Neural progenitor cell (in vitro differentiated cells): ENCODE results near the gene CHDH. TPM values are rescaled to one million over a fixed set of nuclear protein-coding genes. Genes with fewer than 3 reads are reported as not detected.

ENCODE experiments used
- DNase-seq: peaks from one replicate; pipeline ENCODE4 v3.0.0-alpha.2; 2016; ENCODE audit warnings: low spot score
- H2AFZ ChIP-seq: fragments of 200-600 bp; sonication (generic); replicated peaks from 2 replicates; pipeline ENCODE4 v1.6.1; 2016; ENCODE audit warnings: antibody characterized with exemption
- H3F3A ChIP-seq: fragments of 200-600 bp; sonication (generic); 2 replicates; pipeline ENCODE4 v1.6.1; 2016; ENCODE audit warnings: antibody characterized with exemption, low read depth
- H3K27ac ChIP-seq: fragments of 200-600 bp; sonication (generic); 2 replicates; pipeline ENCODE4 v1.5.1; 2016; ENCODE audit warnings: mild to moderate bottlenecking
- H3K27me3 ChIP-seq: fragments of 200-600 bp; sonication (generic); 2 replicates; pipeline ENCODE4 v1.6.1; 2016; ENCODE audit warnings: mild to moderate bottlenecking, moderate library complexity
- H3K36me3 ChIP-seq: fragments of 200-600 bp; sonication (generic); 2 replicates; pipeline ENCODE4 v1.5.1; 2016
- H3K4me1 ChIP-seq: fragments of 200-600 bp; sonication (generic); 2 replicates; pipeline ENCODE4 v1.6.1; 2016; ENCODE audit warnings: mixed run types
- H3K4me2 ChIP-seq: fragments of 200-600 bp; sonication (generic); 2 replicates; pipeline ENCODE4 v1.6.1; 2016
- H3K4me3 ChIP-seq: fragments of 200-600 bp; sonication (generic); 2 replicates; pipeline ENCODE4 v1.5.1; 2016
- H3K79me2 ChIP-seq: fragments of 200-600 bp; sonication (generic); 2 replicates; pipeline ENCODE4 v1.6.1; 2016; ENCODE audit warnings: low read depth
- H3K9ac ChIP-seq: fragments of 200-600 bp; sonication (generic); 2 replicates; pipeline ENCODE4 v1.6.1; 2016
- H3K9me3 ChIP-seq: fragments of 200-600 bp; sonication (generic); 2 replicates; pipeline ENCODE4 v1.5.1; 2016; ENCODE audit warnings: low read depth
- H4K20me1 ChIP-seq: fragments of 200-600 bp; sonication (generic); 2 replicates; pipeline ENCODE4 v1.6.1; 2016; ENCODE audit warnings: low read depth
- H3K27ac Mint-ChIP-seq: 3 replicates; pipeline ENCODE4 v1.8.0; 2021; ENCODE audit warnings: mixed read lengths
- H3K27me3 Mint-ChIP-seq: 2 replicates; pipeline ENCODE4 v1.8.0; 2022; ENCODE audit warnings: low read depth, mild to moderate bottlenecking, inconsistent platforms, moderate library complexity, mixed read lengths; ENCODE audit not compliant: insufficient read depth
- H3K36me3 Mint-ChIP-seq: 3 replicates; pipeline ENCODE4 v1.8.0; 2021; ENCODE audit warnings: mixed read lengths
- H3K4me1 Mint-ChIP-seq: 3 replicates; pipeline ENCODE4 v1.8.0; 2021; ENCODE audit warnings: mixed read lengths
- H3K4me3 Mint-ChIP-seq: 3 replicates; pipeline ENCODE4 v1.8.0; 2021; ENCODE audit warnings: mild to moderate bottlenecking, moderate library complexity, mixed read lengths
- H3K9me3 Mint-ChIP-seq: 3 replicates; pipeline ENCODE4 v1.8.0; 2020; ENCODE audit warnings: mixed read lengths
- EZH2 ChIP-seq: fragments of 200-600 bp; sonication (generic); IDR thresholded peaks from 2 replicates; pipeline ENCODE4 v1.6.1; 2017; ENCODE audit warnings: antibody characterized with exemption, mild to moderate bottlenecking, moderate library complexity
- EZH2phosphoT487 ChIP-seq: fragments of 200-600 bp; sonication (generic); IDR thresholded peaks from 2 replicates; pipeline ENCODE4 v1.6.1; 2017; ENCODE audit warnings: antibody characterized with exemption
- total RNA-seq: library from RNA; depleted of rRNA; stranded (reverse); fragments of >200 nt; gene quantifications from 2 replicates; pipeline ENCODE4 v1.2.3, GENCODE V29; 2015; ENCODE audit warnings: low replicate concordance
- TF ChIP-seq, protein P1 (sequence below): fragments of 200-600 bp; sonication (generic); IDR thresholded peaks from 2 replicates; pipeline ENCODE4 v1.5.1; 2017; ENCODE audit warnings: antibody characterized with exemption, mild to moderate bottlenecking

Gene CHDH
- total RNA-seq, 1 donor from 2014 or later, result 1.5 TPM

DNA sequence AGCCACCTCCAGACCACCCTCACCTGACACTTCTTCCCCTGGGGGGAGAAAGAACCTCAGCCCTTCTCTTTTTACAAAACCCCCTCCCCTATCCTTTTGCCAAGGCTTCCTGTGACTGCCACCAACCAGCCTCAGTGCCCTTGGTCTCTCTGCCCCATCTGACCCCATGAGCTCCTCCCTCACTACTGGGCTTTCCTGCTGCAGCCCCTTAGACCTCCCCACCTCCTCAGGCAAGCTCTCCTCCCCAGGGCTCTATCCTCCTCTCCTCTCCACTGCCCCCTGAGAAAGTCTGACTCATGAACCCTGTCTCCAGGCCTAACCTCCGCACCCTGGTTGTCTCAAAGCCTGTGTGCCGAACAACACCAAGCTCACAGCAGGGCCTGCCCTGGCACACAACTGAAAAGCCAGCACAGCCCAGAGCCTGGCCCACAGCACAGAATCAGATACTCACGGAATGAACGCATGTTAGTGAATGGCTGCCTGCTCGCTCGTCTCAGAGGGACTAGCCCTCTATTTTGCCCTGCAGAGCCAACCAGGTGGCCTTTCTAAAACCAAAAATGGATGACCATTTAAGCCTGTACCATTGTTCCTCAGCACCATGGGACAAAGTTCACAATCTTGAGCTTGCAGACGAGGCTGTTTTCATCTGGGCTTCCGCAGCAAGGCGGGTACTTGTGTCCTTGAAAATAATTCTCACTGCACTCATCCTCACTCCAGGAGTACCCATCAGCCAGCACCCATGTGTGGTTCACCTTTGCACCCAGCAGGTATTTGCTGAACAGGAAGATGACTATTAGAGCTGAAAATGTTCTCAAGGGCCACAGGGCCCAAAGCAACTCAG, 1.7 kb downstream of the CHDH start:
- no peaks in the 10 kb centered on the region for H3K79me2 ChIP-seq
- H4K20me1 ChIP-seq, result peaks cover 31% of the 10 kb centered on the region
- Mint-ChIP-seq H3K9me3 (no peaks in the 10 kb centered on the region), H3K4me1 (peaks cover 26% of the 10 kb centered on the region), H3K36me3 (no peaks in the 10 kb centered on the region), H3K27ac (no peak overlapping the region), H3K27me3 (peaks cover 20% of the 10 kb centered on the region), H3K4me3 (peak overlapping the region; percentile 84)
- H3K36me3 ChIP-seq, result no peaks in the 10 kb centered on the region
- peaks cover 24% of the 10 kb centered on the region for H3F3A ChIP-seq
- H3K27ac ChIP-seq, result no peak overlapping the region
- peak overlapping the region; percentile 6 for H3K4me2 ChIP-seq
- H2AFZ ChIP-seq, result no peak overlapping the region
- H3K9ac ChIP-seq, result no peak overlapping the region
- peaks cover 11% of the 10 kb centered on the region for H3K4me1 ChIP-seq
- DNase-seq, result peak; percentile 12
- peaks cover 30% of the 10 kb centered on the region for H3K27me3 ChIP-seq
- TF ChIP-seq EZH2phosphoT487, result no peak
- TF ChIP-seq EZH2, result no peak
- TF ChIP-seq, protein P1, sequence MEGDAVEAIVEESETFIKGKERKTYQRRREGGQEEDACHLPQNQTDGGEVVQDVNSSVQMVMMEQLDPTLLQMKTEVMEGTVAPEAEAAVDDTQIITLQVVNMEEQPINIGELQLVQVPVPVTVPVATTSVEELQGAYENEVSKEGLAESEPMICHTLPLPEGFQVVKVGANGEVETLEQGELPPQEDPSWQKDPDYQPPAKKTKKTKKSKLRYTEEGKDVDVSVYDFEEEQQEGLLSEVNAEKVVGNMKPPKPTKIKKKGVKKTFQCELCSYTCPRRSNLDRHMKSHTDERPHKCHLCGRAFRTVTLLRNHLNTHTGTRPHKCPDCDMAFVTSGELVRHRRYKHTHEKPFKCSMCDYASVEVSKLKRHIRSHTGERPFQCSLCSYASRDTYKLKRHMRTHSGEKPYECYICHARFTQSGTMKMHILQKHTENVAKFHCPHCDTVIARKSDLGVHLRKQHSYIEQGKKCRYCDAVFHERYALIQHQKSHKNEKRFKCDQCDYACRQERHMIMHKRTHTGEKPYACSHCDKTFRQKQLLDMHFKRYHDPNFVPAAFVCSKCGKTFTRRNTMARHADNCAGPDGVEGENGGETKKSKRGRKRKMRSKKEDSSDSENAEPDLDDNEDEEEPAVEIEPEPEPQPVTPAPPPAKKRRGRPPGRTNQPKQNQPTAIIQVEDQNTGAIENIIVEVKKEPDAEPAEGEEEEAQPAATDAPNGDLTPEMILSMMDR, result no peak
- no peaks in the 10 kb centered on the region for H3K9me3 ChIP-seq
- no peak overlapping the region for H3K4me3 ChIP-seq

DNA sequence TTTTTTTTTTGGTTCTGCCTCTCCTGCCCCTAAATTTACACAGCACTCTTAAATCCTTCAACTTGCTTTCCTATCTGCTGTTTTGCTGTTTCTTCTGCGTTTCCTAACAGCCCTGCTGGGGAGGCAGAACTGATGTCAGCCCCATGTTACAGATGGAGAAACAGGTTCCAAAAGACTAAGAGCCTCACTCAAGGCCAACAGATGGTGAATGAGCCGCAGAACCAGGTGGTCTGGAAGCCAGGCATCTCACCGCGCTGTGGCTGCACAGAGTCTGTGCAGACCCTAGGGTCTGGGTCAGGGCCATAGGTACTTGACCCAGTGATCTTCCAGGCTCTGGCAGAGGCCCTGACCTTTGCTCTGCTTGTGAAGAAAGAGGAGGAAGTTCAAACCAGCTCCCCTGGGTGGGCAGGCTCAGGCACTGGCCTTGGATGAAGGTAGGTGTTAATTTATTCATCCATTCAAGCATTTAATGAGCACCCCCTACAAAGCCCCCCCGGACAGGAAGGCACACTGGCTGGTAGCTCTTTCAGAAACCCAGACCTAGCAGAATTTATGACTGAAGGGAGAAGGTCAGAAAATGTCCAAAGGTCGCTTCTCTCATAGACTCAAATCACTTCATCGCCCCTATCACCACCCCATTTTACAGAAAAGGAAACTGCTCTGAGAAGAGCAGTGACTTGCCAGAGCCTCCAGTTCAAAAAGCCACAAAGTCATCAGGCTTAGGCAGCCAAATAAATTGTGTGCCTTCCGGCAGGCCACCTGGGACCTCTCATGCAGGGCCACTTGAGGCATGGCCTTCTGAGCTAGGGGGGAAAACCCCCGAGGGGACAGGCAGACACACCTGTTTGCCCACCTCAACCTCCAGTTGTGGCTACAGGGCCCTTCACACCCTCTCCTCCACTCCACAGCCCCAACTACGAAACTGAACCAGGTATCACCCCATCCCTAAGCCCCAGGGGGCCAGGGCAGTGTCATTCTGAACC, 2.7 kb downstream of the CHDH start:
- H4K20me1 ChIP-seq, result peaks cover 31% of the 10 kb centered on the region
- no peaks in the 10 kb centered on the region for H3K79me2 ChIP-seq
- no peak overlapping the region for H3K4me3 ChIP-seq
- H3K27ac Mint-ChIP-seq, result peak overlapping the region; percentile 37
- TF ChIP-seq, protein P1, result no peak
- no peak for TF ChIP-seq EZH2
- TF ChIP-seq EZH2phosphoT487, result no peak
- H3K4me1 ChIP-seq, result peaks cover 11% of the 10 kb centered on the region
- peaks cover 24% of the 10 kb centered on the region for H3F3A ChIP-seq
- H3K27me3 ChIP-seq, result peaks cover 29% of the 10 kb centered on the region
- peaks cover 26% of the 10 kb centered on the region for H3K4me1 Mint-ChIP-seq
- H3K27ac ChIP-seq, result no peak overlapping the region
- no peak overlapping the region for H2AFZ ChIP-seq
- H3K9me3 Mint-ChIP-seq, result no peaks in the 10 kb centered on the region
- no peaks in the 10 kb centered on the region for H3K9me3 ChIP-seq
- peak overlapping the region; percentile 30 for H3K4me3 Mint-ChIP-seq
- peaks cover 20% of the 10 kb centered on the region for H3K27me3 Mint-ChIP-seq
- no peaks in the 10 kb centered on the region for H3K36me3 Mint-ChIP-seq
- no peaks in the 10 kb centered on the region for H3K36me3 ChIP-seq
- no peak overlapping the region for H3K9ac ChIP-seq
- no peak for DNase-seq
- no peak overlapping the region for H3K4me2 ChIP-seq

DNA sequence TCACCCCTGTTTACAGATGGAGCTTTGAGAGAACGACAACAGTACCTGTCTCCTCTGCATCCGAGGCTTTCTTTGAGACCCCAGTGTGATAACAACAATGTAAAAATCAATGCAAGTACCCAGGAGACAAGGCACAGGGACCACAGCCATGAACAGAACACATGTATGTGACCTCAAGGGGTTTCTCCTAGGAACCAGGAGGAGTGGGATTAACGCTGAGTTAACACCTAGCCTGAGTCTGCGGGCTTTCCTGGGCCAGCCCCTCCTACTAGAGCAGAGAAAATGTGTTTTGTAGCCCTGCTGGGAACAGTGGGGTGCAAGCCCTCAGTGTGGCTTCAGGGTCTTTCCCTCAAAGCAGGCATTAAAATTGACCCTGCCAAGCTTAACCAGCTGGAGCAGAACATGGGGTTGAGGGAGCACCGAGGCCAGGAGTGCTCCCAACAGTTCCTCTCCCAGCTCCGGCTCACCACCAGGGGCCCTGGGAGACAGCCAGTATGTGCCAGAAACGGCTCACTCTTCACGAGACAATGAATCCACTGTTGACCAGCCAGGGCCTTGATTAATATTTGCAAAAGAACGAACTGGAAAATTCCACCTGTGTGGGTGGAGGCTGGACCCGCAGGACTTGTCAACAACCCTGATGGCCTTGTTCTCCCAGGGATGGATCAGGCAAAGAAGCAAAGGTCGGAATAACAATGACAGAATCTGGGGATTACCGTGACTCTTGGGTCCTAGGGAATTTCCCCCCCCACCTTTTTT, 3.6 kb downstream of the CHDH start:
- H3K9me3 Mint-ChIP-seq, result no peaks in the 10 kb centered on the region
- Histone ChIP-seq H3F3A (peaks cover 24% of the 10 kb centered on the region), H3K9me3 (no peaks in the 10 kb centered on the region), H3K79me2 (no peaks in the 10 kb centered on the region), H3K36me3 (no peaks in the 10 kb centered on the region), H3K9ac (no peak overlapping the region), H3K4me2 (peak overlapping the region; percentile 31), H3K27ac (no peak overlapping the region), H2AFZ (no peak overlapping the region), H3K4me1 (peaks cover 11% of the 10 kb centered on the region), H4K20me1 (peaks cover 31% of the 10 kb centered on the region), H3K27me3 (peaks cover 20% of the 10 kb centered on the region), H3K4me3 (no peak overlapping the region)
- DNase-seq, result peak; percentile 19
- peaks cover 26% of the 10 kb centered on the region for H3K4me1 Mint-ChIP-seq
- H3K27ac Mint-ChIP-seq, result no peak overlapping the region
- no peak overlapping the region for H3K4me3 Mint-ChIP-seq
- TF ChIP-seq, protein P1, result peak; percentile 21
- TF ChIP-seq EZH2phosphoT487, result no peak
- peaks cover 20% of the 10 kb centered on the region for H3K27me3 Mint-ChIP-seq
- no peaks in the 10 kb centered on the region for H3K36me3 Mint-ChIP-seq
